ENCODE results near the gene C6orf62. TPM values are rescaled to one million over a fixed set of nuclear protein-coding genes. Genes with fewer than 3 reads are reported as not detected.
"Not testable (repeated sequence)": the region's sequence is repeated elsewhere in the genome, so short reads cannot be mapped to it uniquely, and the experiment has no call there.

Gene C6orf62
- total RNA-seq, 1 donor from 2014 or later = 120 TPM

DNA sequence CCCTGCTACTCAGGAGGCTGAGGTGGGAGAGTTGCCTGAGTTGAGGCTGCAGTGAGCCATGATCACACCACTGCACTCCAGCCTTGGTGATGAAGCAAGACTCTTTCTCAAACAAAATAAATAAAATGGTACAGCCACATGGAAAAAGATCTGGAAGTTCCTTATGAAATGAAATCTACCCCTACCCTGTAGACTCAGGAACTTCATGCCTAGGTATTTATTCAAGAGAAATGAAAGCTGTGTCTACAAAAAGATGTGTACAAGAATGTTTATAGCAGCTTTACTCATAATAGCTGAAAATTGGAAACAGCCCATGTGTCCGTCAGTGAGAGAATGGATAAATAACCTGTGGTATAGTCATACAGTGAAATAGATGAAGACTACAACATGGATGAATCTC is 15.2 kb upstream of the C6orf62 start:
- DNase-seq (no peak), ATAC-seq (no peak)
- TF ChIP-seq, protein P1, sequence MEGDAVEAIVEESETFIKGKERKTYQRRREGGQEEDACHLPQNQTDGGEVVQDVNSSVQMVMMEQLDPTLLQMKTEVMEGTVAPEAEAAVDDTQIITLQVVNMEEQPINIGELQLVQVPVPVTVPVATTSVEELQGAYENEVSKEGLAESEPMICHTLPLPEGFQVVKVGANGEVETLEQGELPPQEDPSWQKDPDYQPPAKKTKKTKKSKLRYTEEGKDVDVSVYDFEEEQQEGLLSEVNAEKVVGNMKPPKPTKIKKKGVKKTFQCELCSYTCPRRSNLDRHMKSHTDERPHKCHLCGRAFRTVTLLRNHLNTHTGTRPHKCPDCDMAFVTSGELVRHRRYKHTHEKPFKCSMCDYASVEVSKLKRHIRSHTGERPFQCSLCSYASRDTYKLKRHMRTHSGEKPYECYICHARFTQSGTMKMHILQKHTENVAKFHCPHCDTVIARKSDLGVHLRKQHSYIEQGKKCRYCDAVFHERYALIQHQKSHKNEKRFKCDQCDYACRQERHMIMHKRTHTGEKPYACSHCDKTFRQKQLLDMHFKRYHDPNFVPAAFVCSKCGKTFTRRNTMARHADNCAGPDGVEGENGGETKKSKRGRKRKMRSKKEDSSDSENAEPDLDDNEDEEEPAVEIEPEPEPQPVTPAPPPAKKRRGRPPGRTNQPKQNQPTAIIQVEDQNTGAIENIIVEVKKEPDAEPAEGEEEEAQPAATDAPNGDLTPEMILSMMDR (IDR thresholded peaks at IDR 0.05) = no peak
- Histone ChIP-seq H3K36me3 (no peaks in the 10 kb centered on the region), H3K9me3 (no peaks in the 10 kb centered on the region), H3K27me3 (no peaks in the 10 kb centered on the region), H3K27ac (no peak overlapping the region), H3K4me3 (no peak overlapping the region), H3K4me1 (no peaks in the 10 kb centered on the region)
- intact Hi-C loops (cut with DNase I) = no loop called here

DNA sequence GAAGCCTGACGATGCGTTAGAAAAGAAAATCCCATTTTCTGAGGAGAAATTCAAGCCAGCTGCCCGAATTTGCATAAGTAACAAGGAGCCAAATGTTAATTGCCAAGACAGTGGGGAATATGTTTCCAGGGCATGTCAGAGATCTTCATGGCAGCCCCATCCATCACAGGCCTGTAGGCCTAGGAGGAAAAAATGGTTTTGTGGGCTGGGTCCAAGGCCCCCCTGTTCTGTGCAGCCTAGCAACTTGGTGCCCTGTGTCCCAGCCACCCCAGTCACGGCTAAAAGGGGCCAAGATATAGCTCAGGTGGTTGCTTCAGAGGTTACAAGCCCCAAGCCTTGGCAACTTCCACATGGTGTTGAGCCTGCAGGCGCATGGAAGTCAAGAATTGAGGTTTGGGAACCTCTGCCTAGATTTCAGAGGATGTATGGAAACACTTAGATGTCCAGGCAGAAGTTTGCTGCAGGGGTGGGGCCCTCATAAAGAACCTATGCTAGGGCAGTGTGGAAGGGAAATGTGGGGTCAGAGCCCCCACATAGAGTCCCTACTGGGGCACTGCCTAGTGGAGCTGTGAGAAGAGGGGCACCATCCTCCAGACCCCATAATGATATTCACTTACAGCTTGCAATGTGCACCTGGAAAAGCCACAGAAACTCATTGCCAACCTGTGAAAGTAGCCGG is 12.6 kb upstream of the C6orf62 start:
- DNase-seq, ATAC-seq, H3K4me3 ChIP-seq: not testable (repeated sequence)

DNA sequence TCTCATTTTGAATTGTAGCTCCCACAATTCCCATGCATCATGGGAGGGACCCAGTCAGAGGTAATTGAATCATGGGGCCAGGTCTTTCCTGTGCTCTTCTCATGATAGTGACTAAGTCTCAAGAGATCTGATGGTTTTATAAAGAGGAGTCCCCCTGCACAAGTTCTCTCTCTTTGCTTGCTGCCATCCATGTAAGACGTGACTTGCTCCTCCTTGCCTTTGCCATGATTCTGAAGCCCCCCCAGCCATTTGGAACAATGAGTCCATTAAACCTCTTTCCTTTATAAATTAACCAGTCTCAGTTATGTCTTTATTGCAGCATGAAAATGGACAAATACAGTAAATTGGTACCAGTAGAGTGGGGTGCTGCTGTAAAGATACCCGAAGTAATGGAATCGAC is 11.7 kb upstream of the C6orf62 start:
- H3K36me3 ChIP-seq; ATAC-seq; H3K4me1 ChIP-seq; H3K4me3 ChIP-seq; intact Hi-C loops (cut with DNase I); H3K9me3 ChIP-seq; DNase-seq; H3K27me3 ChIP-seq; H3K27ac ChIP-seq: not testable (repeated sequence)

More for the DNA sequence above, 12.6 kb upstream of the C6orf62 start:
- H3K9me3 ChIP-seq; H3K4me1 ChIP-seq; H3K27ac ChIP-seq; intact Hi-C loops (cut with DNase I); H3K36me3 ChIP-seq; H3K27me3 ChIP-seq: not testable (repeated sequence)

DNA sequence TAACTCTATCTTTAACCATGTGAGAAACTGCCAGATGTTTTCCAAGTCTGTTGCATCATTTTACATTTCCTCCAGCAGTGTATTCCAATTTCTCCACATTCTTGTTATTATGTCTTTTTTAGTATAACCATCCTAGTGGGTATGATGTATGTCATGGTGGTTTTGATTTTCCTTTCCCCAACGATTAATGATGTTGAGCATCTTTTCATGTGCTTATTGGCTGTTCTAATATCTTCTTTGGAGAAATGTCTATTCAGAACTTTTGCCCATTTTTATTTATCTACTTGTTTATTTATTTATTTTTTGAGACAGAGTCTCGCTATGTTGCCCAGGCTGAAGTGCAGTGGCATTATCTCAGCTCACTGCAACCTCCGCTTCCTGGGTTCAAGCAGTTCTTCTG is 4.3 kb upstream of the C6orf62 start:
- no peak for ATAC-seq
- Histone ChIP-seq H3K27ac (no peak overlapping the region), H3K4me1 (peaks cover 5% of the 10 kb centered on the region), H3K4me3 (no peak overlapping the region), H3K9me3 (no peaks in the 10 kb centered on the region), H3K27me3 (no peaks in the 10 kb centered on the region), H3K36me3 (peaks cover 5% of the 10 kb centered on the region)
- intact Hi-C loops (cut with DNase I) = no loop called here
- no peak for DNase-seq
- TF ChIP-seq, protein P1 (IDR thresholded peaks at IDR 0.05) = no peak

DNA sequence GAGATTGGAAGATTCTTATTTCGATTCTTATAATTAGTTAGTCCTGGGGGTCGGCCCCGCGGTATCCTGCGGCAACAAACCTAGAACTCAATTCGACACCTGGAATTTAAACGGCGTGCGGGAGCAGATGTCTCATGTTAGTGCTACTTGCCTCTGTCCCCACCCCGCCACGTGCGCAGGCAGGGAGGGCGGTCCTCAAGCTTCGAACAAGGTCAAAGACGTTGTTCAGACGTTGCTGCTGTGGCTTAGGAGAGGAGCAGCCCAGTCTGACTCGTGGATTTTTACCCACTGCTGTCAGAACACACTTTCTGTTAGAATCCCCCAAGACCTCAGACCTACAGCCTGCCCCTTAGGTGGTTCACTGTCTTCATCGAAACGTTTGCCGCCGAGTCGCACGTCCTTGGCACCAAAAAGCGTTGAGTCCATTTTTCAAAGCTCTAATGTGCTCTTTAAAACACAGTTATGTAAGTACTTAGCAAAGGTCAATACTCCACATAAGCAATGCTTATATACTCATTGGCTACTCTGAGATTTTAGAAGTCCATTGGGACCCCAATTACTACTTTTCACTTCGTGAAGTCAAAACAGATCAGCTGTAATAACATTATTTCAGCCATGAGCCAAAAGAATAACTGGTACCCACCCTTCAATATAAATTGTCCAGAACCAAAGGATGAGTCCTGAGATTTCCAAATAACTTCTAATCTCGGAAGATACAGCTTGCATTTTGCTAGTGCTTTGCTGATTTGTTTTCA is 2.7 kb upstream of the C6orf62 start:
- Histone ChIP-seq H3K27me3 (no peaks in the 10 kb centered on the region), H3K27ac (peak overlapping the region; percentile 100), H3K9me3 (no peaks in the 10 kb centered on the region), H3K4me1 (peaks cover 17% of the 10 kb centered on the region), H3K36me3 (peaks cover 17% of the 10 kb centered on the region), H3K4me3 (peak overlapping the region; percentile 92)
- TF ChIP-seq, protein P1 (IDR thresholded peaks at IDR 0.05) = no peak
- intact Hi-C loops (cut with DNase I) = no loop called here
- DNase-seq (no peak), ATAC-seq (peak; percentile 68)

DNA sequence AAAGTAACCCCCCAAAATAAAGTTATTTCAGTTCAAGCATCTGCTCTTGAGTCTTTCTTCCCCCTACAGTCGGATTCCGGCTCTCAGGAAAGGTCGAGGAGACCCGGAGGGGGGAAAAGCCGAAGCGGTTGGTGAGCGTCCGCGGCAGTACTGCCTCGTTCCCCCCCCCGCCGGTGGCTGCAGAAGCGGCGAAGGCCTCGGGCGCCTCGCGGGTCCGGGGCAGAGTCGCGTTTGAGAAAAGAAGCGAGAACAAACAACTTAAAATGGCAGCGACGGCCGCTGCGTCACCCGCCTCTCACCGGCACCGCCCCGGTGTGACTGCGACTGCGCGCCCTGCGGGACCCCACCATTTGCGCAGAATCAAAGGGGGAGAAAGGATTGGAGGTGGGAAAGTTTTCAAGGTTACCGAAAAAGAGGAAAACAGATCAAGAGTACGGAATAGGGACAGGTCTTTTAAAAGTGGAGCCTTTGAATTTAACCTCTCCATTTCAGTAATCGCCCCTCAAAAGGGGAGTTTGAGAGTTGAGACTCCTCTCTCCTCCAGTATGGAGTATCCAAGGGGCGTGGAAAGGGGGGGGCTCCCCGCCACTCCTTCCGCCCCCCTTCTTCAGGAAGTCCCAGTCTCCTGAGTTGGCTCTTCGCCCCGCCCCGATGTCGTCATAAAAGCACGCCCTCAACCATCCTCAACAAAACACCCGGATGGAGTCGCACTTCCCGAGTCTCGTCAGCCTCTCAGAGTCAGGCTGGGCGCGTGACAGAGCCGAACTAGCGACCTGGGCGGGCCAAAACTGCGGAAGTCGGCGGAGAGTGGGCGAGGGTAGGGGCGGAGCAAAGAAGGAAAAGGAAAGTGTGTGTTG is 1.9 kb upstream of the C6orf62 start:
- peak overlapping the region; percentile 100 for H3K27ac ChIP-seq
- H3K4me3 ChIP-seq = peak overlapping the region; percentile 92
- TF ChIP-seq, protein P1 (IDR thresholded peaks at IDR 0.05) = no peak
- DNase-seq = peak; percentile 100
- no peaks in the 10 kb centered on the region for H3K27me3 ChIP-seq
- peaks cover 24% of the 10 kb centered on the region for H3K36me3 ChIP-seq
- intact Hi-C loops (cut with DNase I) = no loop called here
- peak; percentile 94 for ATAC-seq
- no peaks in the 10 kb centered on the region for H3K9me3 ChIP-seq
- H3K4me1 ChIP-seq = peaks cover 25% of the 10 kb centered on the region
